Muscle of back (tissue), 11 donors: ENCODE results near the gene LSM12. TPM values are rescaled to one million over a fixed set of nuclear protein-coding genes. Genes with fewer than 3 reads are reported as not detected.

Experiments used
- DNase-seq, 3 donors: peaks; one replicate each; pipeline versions ENCODE4 v3.0.0 to v3.0.0-alpha.2; 2013
- polyA plus RNA-seq, 10 donors: library from polyadenylated mRNA; unstranded; fragments of 120-200 nt; gene quantifications; one replicate each; pipeline ENCODE4 v1.2.1, GENCODE V29; 2013; ENCODE audit not compliant: insufficient read length in 10 of 10

Gene LSM12
- polyA plus RNA-seq, 10 donors, result 25.8 to 33.5 (median 29.8) TPM

DNA sequence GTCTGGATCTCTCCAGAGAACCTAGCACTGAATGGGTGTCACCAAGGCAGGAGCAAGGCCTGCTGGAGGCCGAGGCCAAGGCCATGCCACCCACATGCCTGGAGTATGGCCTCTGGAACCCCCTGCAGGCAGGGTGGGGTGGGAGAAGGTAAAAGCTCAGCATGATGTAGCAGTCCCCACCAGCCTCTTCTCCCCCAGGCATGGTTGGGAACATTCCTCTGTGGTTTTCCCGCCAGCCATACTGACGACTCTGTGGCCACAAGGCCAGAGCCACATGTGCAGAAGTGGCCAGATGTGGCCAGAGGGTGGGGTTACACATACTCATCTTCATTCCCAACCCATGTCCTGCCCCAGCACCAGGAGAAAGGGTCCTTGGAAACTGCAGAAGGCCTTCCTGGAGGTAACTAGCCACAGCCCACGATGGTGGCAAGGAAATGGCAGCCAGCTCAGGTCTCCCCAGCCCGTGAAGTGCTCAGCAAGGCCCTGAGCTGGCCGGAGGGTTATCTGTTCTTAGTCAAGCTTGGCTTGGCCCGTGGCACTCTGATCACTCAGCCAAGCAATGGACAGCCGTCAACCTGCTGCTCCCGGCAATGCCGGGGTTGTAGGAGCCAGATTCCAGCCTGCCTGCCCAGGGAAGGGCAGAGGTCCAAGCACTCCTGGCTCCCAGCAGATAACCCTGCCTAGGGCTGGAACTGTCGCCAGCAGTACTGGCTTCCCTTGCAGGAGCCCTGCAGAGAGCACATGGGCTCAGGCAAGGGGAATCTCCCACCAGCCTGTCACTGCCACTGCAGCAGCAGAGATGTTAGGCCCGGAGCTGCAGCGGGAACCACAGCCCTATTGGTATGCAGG, 30.9 kb upstream of the LSM12 start:
- no peak for DNase-seq

DNA sequence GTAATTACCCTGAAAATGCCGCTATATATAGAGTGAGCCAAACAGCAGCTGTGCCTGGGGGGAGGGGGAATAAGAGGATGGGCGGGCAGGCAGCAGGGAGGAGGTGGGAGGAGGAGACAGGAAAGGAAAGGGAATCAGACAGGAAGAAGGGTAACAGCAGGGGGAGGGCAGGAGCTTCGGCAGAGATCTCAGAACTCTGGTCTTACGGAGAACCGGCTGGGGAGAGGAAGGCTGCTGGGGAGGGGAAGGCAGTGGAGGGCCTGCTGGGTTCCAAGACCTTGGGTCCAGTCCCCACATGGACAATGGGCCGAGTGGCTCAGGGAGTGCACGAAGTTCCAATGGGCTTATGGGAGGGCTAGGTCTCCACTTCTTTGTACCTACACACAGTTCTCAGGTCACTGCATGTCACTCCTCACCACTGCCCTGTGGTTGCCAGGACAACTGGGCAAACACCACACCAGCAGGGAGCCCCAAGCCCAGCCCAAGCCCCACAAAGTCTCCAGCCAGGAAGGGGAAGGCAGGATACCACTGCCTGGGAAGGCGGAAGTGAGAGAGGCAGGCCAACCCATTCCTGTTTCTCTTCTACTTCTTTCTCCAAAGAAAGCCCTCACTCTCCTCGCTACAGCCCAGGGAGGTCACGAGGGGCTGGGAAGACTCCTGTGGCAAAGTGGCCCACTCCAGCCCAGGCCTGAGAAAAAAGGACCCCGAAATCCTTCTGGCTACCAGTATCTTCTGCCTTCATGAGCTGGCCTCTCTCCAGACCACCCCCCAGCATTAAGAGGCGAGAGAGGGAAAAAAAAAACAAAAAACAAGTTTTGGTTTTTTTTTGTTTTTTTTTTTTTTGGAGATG, 29.4 kb upstream of the LSM12 start:
- peak; percentile 88 to 95 (median 93) for DNase-seq

GRCh38 chr17:44095388-44095646, 28.8 kb upstream of the LSM12 start:
- no peak for DNase-seq

DNA sequence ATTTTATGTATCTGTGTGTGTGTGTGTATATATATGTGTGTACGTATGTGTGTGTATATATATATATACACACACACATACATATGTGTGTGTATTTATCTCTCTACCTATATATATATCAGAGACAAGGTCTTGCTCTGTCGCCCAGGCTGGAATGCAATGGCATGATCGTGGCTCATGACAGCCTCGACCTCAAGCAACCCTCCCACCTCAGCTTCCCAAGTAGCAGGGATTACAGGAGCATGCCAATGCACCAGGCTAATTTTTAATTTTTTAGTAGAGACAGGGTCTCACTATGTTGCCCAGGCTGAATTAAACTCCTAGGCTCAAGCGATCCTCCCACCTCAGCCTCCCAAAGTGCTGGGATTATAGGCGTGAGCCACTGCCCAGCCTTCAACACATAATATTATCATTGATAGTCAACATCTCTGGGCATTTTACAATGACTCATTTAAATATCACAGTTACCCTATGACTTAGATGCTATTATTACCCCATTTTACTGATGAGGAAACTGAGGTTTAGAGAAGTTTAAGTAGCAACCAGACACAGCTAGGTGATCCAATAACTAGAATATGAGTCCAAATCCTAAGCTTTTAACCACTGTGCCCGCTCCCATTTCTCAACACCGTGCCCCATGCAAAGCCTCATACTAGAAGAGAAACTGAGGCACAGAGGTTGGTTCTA, 28.4 kb upstream of the LSM12 start:
- DNase-seq, result no peak

- no peak for DNase-seq
Observed at GRCh38 chr17:44093231-44093900, 26.9 kb upstream of the LSM12 start.

DNA sequence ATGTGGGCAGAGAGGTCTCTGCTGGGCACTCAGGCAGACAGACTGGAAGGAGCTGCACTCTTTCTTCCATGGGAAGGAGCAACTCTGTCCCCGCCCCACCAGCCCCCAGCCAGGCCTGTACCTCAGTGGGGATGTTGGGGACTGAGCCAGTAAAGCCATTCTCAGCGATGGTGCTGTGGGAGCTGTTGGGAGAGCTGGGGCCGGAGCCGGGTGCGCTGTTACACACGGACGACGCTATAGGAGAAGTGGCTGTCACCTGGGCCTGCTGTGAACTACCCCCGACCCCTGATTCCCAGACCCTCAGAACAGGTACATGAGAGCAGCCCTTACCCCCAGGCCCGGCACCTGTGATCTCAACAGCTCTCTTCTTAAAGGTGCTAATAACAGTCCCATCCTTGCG, 25.6 kb upstream of the LSM12 start:
- no peak for DNase-seq

- no peak for DNase-seq
Observed at GRCh38 chr17:44091200-44091997, 24.9 kb upstream of the LSM12 start.

- DNase-seq, result no peak
Observed at GRCh38 chr17:44088254-44088653, 21.8 kb upstream of the LSM12 start.

GRCh38 chr17:44087319-44087718, 20.8 kb upstream of the LSM12 start:
- no peak for DNase-seq

DNA sequence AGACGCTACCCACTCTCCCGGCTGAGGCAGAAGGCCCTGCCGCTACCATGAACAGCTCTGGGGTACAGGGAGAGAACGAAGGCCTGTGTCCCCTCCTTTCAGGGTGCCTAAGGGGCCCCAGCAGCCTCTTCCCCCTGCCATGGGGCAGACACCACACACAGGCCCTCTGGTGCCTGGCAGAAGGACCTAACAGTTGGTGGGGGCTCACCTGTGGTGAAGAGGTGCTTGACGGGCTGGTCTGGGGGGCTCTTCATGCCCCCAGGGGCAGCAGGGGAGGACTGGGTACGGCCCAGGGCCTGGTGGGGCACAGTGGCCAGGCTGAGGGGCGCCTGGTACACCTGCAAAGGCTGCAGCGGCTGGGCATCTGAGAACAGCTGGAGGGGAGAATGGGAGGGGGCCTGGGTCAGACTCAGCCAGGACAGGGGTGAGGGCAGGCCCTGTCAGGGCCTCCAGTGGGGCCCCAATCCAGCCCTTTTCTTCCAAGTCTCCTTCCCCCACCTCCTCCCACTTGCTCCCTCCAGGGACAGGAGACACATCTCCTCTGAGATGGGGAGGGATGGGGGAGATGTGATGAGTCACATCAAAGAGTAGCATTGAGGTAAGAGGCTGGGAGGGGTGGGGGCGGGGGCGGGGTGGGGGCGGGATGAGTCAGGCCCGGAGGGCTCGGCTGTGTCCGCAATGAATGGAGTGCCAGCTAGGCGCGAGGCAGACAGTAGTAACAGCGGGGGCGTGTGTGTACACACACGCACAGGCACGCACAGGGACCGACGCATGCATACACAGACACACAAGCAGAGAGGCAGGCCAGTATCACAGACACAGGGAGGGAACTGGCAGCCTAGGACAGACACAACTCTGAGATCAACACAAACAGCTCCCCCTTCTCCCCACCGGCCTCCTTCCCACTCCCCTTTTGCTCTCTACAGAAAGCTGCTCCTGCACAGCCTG, 20.2 kb upstream of the LSM12 start:
- DNase-seq, result peak in 2 of 3 donors; percentile 56 to 91

DNA sequence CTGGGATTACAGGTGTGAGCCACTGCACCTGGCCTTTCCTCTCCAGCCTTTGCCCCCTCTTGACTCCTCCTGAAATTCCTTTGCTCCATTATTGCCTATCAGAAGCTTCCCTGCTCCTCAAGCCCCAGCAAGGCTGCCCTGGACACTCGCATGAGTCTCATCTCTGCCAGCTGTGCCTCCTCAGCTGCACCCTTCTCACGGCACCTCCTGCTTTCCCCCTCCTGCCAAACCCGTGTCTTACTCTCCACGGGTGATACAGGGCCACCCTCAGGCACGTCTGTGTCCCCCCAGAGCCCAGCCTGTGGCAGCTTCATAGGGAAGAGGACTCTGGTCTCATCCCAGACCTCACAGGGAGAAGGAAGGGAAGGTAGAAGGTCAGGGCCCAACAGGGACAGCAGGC, 19.4 kb upstream of the LSM12 start:
- no peak for DNase-seq

GRCh38 chr17:44084921-44085320, 18.4 kb upstream of the LSM12 start:
- DNase-seq, result no peak

DNA sequence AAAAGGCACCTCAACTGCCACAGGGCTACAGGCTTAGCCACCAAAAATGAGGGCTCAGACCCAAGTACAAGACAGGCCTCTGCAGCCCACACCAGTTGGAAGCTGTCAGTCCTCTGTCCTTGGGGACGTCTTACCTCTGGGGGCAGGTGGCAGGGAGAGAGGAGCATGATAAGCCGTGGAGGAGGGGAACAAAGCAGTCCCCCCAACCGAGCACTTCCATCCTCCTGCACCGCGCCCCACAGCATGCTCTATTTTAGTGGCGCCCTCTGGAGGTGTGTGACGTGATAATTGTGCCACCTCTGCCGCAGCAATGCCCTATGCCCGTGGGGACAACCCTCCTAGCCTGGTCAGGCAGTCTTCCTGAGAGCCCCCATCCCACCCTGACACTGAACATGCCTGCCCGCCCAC, 17.7 kb upstream of the LSM12 start:
- no peak for DNase-seq

- no peak for DNase-seq
Observed at GRCh38 chr17:44083250-44083849, 16.9 kb upstream of the LSM12 start.

- no peak for DNase-seq
Observed at GRCh38 chr17:44082256-44082927, 15.9 kb upstream of the LSM12 start.

DNA sequence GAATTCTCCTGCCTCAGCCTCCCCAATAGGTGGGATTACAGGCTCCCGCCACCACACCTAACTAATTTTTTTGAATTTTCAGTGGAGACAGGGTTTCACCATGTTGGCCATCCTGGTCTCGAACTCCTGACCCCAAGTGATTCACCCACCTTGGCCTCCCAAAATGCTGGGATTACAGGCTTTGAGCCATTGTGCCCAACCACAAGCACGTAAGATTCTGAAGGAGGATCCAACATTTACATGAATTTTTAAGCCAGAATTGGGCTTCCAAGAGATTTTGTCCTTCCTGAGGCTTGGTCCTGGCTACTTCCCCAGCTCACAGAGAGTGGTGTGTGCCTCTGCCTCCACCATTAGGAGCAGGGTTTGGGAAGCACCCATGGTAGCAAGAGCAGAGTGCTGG, 15.2 kb upstream of the LSM12 start:
- DNase-seq, result no peak

DNA sequence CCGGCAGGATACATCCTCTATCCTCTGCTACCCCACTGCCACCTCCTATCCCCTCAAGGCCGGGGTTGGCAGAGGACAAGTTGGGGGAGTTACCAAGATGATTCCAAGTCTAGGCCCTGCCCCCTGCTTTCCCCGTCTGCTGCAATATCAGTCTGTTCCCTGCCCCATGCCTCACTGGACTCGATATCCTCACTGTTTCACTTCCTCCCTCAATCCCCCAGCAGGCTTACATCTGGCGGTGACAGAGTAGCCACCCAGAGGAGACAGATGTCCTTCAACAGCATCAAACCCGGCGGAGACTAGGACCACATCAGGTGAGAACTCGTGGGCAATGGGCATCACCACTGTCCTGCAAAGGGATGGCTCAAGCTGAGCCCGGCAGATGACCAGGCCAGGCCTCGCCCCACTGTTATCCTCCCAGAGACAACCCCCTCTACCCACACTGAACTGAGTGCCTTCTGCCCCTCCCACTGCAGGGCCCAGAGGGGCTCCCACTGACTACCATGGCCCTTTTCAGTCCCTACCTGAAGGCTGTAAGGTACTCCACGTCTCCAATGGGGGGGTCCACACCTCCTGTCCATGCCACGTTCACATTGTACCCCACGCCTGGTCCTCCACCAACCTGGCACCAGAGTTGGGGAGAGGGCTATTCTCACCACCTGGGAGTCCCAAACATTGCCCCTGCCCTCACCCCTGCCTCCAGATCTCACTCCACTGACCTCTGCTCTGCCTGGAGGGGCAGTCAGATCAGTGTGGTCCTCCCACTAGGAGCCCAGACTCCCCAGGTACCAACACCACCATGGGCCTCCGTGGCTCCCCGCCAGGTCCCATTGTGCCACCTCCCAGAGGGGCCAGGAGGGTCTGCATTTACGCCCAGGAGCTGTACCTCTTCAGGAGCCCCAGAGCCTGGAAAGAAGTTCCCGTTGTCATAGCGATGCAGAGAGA, 13.7 kb upstream of the LSM12 start:
- DNase-seq, result no peak

DNA sequence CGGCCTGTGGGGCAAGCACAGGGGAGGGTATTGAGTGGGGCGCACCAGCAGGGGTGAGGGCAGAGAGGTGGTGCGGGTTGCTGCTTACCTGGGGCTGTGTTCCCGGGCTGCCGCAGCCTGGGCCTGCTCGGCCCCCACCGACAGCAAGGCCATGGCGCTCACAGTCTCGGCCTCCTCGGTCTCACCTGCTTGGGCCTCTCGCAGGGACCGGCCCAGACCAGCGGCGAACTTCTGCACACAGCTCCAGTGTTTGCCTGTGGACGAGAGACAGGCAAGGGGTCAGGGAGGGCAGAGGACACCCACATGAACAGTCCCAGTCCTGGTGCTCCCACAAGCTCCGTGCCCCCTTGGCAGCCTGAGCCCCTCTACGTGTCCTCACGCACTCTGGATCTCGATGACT, 11.9 kb upstream of the LSM12 start:
- no peak for DNase-seq
